GM12878 (cell line): ENCODE results near the gene AEBP2. TPM values are rescaled to one million over a fixed set of nuclear protein-coding genes. Genes with fewer than 3 reads are reported as not detected.
"Not testable (repeated sequence)": the region's sequence is repeated elsewhere in the genome, so short reads cannot be mapped to it uniquely, and the experiment has no call there.

Experiments used
- ATAC-seq: fragments of 200-7000 bp; cut with Tn5 transposase; 3 replicates; pipeline ENCODE4 v1.9.1; 2020; ENCODE audit warnings: mild to moderate bottlenecking, moderate library complexity
- BruUV-seq: library from RNA; stranded (reverse); fragments of 400-500 nt; replicated peaks from 2 replicates; lab custom pipeline; 2021; lab: Mats Ljungman, UMichigan
- CTCF ChIA-PET: fragments of 300-600 bp; sonication (Branson Sonifier 250); formaldehyde crosslinking; extraction: SDS; loops from one replicate; lab custom pipeline; 2021; ENCODE audit warnings: inconsistent platforms; lab: Yijun Ruan, JAX
- POLR2A ChIA-PET: fragments of 350-600 bp; formaldehyde crosslinking; extraction: SDS; loops from one replicate; lab custom pipeline; 2021; ENCODE audit warnings: inconsistent platforms; lab: Charles Lee
- RAD21 ChIA-PET: fragments of 300-600 bp; sonication (Branson Sonifier 250); formaldehyde crosslinking; loops from one replicate; lab custom pipeline; 2023; ENCODE audit warnings: antibody characterized with exemption; ENCODE audit not compliant: unreplicated experiment; lab: Charles Lee
- SMC1A ChIA-PET: fragments of 300-600 bp; sonication (Branson Sonifier 250); formaldehyde crosslinking; loops from one replicate; lab custom pipeline; 2023; ENCODE audit not compliant: unreplicated experiment, uncharacterized antibody; lab: Charles Lee
- DNase-seq: peaks from one replicate; pipeline ENCODE4 v3.0.0-alpha.2; 2011; ENCODE audit warnings: low read depth, low spot score
- FAIRE-seq: peaks from 3 replicates; lab custom pipeline; 2011; peaks lifted over from hg19 to GRCh38; lab: Jason Lieb, UNC
- H2AFZ ChIP-seq: 2 replicates; pipeline ENCODE4 v1.6.0; 2011; ENCODE audit warnings: low read depth, low read length, control low read depth; ENCODE audit not compliant: control insufficient read depth
- H3K27ac ChIP-seq: 2 replicates; pipeline ENCODE4 v1.5.1; 2011; ENCODE audit warnings: control low read depth; ENCODE audit not compliant: control insufficient read depth, insufficient read depth
- H3K27me3 ChIP-seq, 2 experiments: replicated peaks in 1 of 2; 2 replicates each; pipeline versions ENCODE4 v1.6.0 to v1.6.1; 2011; ENCODE audit warnings: low read length in 1 of 2; ENCODE audit not compliant: control insufficient read depth in 2 of 2, insufficient read depth in 2 of 2
- H3K36me3 ChIP-seq, 2 experiments: 2 replicates each; pipeline ENCODE4 v1.5.1; 2011; ENCODE audit warnings: low read length in 1 of 2; ENCODE audit not compliant: control insufficient read depth in 2 of 2, insufficient read depth in 2 of 2
- H3K4me1 ChIP-seq: 2 replicates; pipeline ENCODE4 v1.6.1; 2011; ENCODE audit warnings: mild to moderate bottlenecking, low read length, moderate library complexity, mixed read lengths; ENCODE audit not compliant: control insufficient read depth, insufficient read depth
- H3K4me2 ChIP-seq: 2 replicates; pipeline ENCODE4 v1.6.0; 2011; ENCODE audit warnings: control low read depth; ENCODE audit not compliant: control insufficient read depth, insufficient read depth
- H3K4me3 ChIP-seq: fragments of 200-600 bp; sonication (generic); 2 replicates; pipeline ENCODE4 v1.5.1; 2016
- H3K79me2 ChIP-seq: 2 replicates; pipeline ENCODE4 v1.6.0; 2011; ENCODE audit warnings: low read length; ENCODE audit not compliant: control insufficient read depth, insufficient read depth
- H3K9ac ChIP-seq: 2 replicates; pipeline ENCODE4 v1.8.0; 2011; ENCODE audit warnings: low read length, control low read depth, mixed read lengths; ENCODE audit not compliant: control insufficient read depth, insufficient read depth
- H3K9me3 ChIP-seq: replicated peaks from 3 replicates; pipeline ENCODE4 v1.5.1; 2011; ENCODE audit warnings: mild to moderate bottlenecking, low read length; ENCODE audit not compliant: control insufficient read depth, insufficient read depth
- H4K20me1 ChIP-seq: 2 replicates; pipeline ENCODE4 v1.6.0; 2011; ENCODE audit not compliant: control insufficient read depth, insufficient read depth
- CHD4 ChIP-seq: fragments of 200-600 bp; sonication (generic); IDR thresholded peaks from 2 replicates; pipeline ENCODE4 v1.6.1; 2016; ENCODE audit warnings: mild to moderate bottlenecking
- E4F1 ChIP-seq: fragments of 450-650 bp; IDR thresholded peaks from 2 replicates; pipeline ENCODE4 v1.6.1; 2018; ENCODE audit warnings: borderline replicate concordance, mild to moderate bottlenecking; ENCODE audit not compliant: partially characterized antibody
- MYC ChIP-seq: IDR thresholded peaks from 2 replicates; pipeline ENCODE4 v1.6.1; 2011; ENCODE audit warnings: mild to moderate bottlenecking, low read length, moderate library complexity, inconsistent platforms; ENCODE audit not compliant: insufficient read depth, insufficient replicate concordance, insufficient read length, severe bottlenecking
- POLR2A ChIP-seq: IDR thresholded peaks from 2 replicates; pipeline ENCODE4 v1.6.1; 2011; ENCODE audit warnings: low read depth, mild to moderate bottlenecking, low read length
- SMARCA5 ChIP-seq: fragments of 450-650 bp; IDR thresholded peaks from 2 replicates; pipeline ENCODE4 v1.6.1; 2017; ENCODE audit warnings: mild to moderate bottlenecking
- SUZ12 ChIP-seq: fragments of 200-600 bp; sonication (generic); IDR thresholded peaks from one replicate; pipeline ENCODE4 v1.6.1; 2018; ENCODE audit warnings: antibody characterized with exemption, mild to moderate bottlenecking; ENCODE audit not compliant: unreplicated experiment
- TCF7 ChIP-seq: IDR thresholded peaks from 2 replicates; pipeline ENCODE4 v1.6.1; 2014; ENCODE audit warnings: antibody characterized with exemption, borderline replicate concordance
- ZBTB40 ChIP-seq: fragments of 450-650 bp; IDR thresholded peaks from 2 replicates; pipeline ENCODE4 v1.6.1; 2016; ENCODE audit warnings: mild to moderate bottlenecking, moderate library complexity, borderline replicate concordance
- WGBS: methylation state at CpG from one replicate; pipeline ENCODE4 v1.1.6; 2016; ENCODE audit warnings: low lambda C conversion rate; ENCODE audit not compliant: insufficient replicate concordance, insufficient coverage; ENCODE audit errors: missing lambda C conversion rate; 5-methylcytosine and 5-hydroxymethylcytosine counted together
- in situ Hi-C: fragments of 300-500 bp; cut with MboI; formaldehyde crosslinking; loops from 9 replicates; pipeline ENCODE4 v1.14.3; 2018; ENCODE audit warnings: mixed read lengths
- intact Hi-C: fragments of 100-400 bp; cut with micrococcal nuclease; formaldehyde crosslinking; loops from one replicate; pipeline ENCODE4 v1.14.2; 2022; ENCODE audit not compliant: unreplicated experiment
- polyA plus RNA-seq, 11 experiments: library from polyadenylated mRNA; depleted of rRNA in 4 of 11; unstranded in 6 of 11; stranded (reverse) in 5 of 11; fragments of >200 nt; fragmentation: Nextera tagmentation in 4 of 11; fragmentation: Illumina TruSeq in 1 of 11; extraction: Ambion mirVana in 4 of 11; extraction: Trizol in 1 of 11; gene quantifications; 1 replicate in 1 of 11; 2 replicates in 10 of 11; pipeline versions ENCODE4 v1.2.1 to v1.2.3, GENCODE V29; 2011 to 2016; ENCODE audit warnings: inconsistent platforms in 2 of 11, missing spikeins in 2 of 11, low read depth in 1 of 11
- total RNA-seq, 4 experiments: library from RNA; depleted of rRNA in 3 of 4; stranded (reverse); fragments of >200 nt in 3 of 4; fragmentation: Illumina TruSeq in 1 of 4; extraction: Trizol in 1 of 4; gene quantifications; 2 replicates each; pipeline versions ENCODE4 v1.2.1 to v1.2.3, GENCODE V29; 2013 to 2021

The AEBP2 gene
- total and polyA plus RNA-seq, 10 of the 15 experiments (the other 5 are each of a cell fraction or from before 2014, with no cell fraction given) = 17.6 to 126 (median 44.8) TPM

GRCh38 chr12:19412844-19413243 is 26.4 kb upstream of the AEBP2 start:
- no peak overlapping the region for H3K9ac ChIP-seq
- WGBS = 74% methylated on average over 23 of the region's 23 CpGs
- CTCF ChIA-PET = no interaction called here
- no peaks in the 10 kb centered on the region for H3K9me3 ChIP-seq
- H2AFZ ChIP-seq = no peak overlapping the region
- H3K36me3 ChIP-seq = no peaks in the 10 kb centered on the region
- no peak for TF ChIP-seq SMARCA5
- TF ChIP-seq POLR2A = no peak
- no peak for TF ChIP-seq TCF7
- TF ChIP-seq E4F1 = no peak
- no peak for TF ChIP-seq CHD4
- TF ChIP-seq MYC = no peak
- TF ChIP-seq ZBTB40 = no peak
- no peak for TF ChIP-seq SUZ12
- TF ChIP-seq, all 136 proteins: peak for 0
- Histone ChIP-seq H3K4me2 (no peak overlapping the region), H3K27me3 (no peaks in the 10 kb centered on the region), H3K4me1 (no peaks in the 10 kb centered on the region), H3K4me3 (no peak overlapping the region), H3K79me2 (no peaks in the 10 kb centered on the region), H3K27ac (no peak overlapping the region), H4K20me1 (no peaks in the 10 kb centered on the region)
- ChIA-PET SMC1A (no interaction called here), RAD21 (no interaction called here), POLR2A (no interaction called here)
- intact Hi-C loops = no loop called here
- BruUV-seq = no TSS peak
- in situ Hi-C loops = no loop called here
- no peak for ATAC-seq
- FAIRE-seq = no peak
- no peak for DNase-seq

- H4K20me1 ChIP-seq, in situ Hi-C loops, intact Hi-C loops, H3K9me3 ChIP-seq, H3K4me2 ChIP-seq, H3K4me1 ChIP-seq, H3K4me3 ChIP-seq, FAIRE-seq, DNase-seq, ATAC-seq, BruUV-seq, H3K36me3 ChIP-seq, RAD21 ChIA-PET, H2AFZ ChIP-seq, H3K27me3 ChIP-seq, H3K27ac ChIP-seq, H3K79me2 ChIP-seq, H3K9ac ChIP-seq: not testable (repeated sequence)
- POLR2A ChIA-PET = interaction anchor here (0.6 to 0.7 kb wide), 2 partner anchors 8 to 179 kb away, joined by 3 read pairs; no protein-coding TSS in a partner anchor
- WGBS = 40% methylated on average over 5 of the region's 5 CpGs
- CTCF ChIA-PET = interaction anchor here (0.6 kb wide), 1 partner anchor 128 kb away, joined by 3 read pairs; no protein-coding TSS in a partner anchor
- SMC1A ChIA-PET = interaction anchor here (0.6 to 1.1 kb wide), 2 partner anchors 10 to 801 kb away, joined by 3 to 7 read pairs; no protein-coding TSS in a partner anchor
These were observed 25.7 kb upstream of the AEBP2 start for GRCh38 chr12:19413582-19413981.
